OCI-LY3 (cell line): ENCODE results near the gene CNTF.
A peak's percentile ranks its signal among the peaks of the same experiment; 100 is the strongest.

Source experiments
- H2AFZ ChIP-seq: fragments of 200-600, 300-600 bp; shearing (Covaris generic); 2 replicates; pipeline ENCODE4 v1.6.0; 2014; ENCODE audit warnings: antibody characterized with exemption, low read depth, low read length
- H3K27ac ChIP-seq: fragments of 200-600, 300-600 bp; sonication (generic); 2 replicates; pipeline ENCODE4 v1.5.1; 2014; ENCODE audit warnings: mild to moderate bottlenecking, low read length, moderate library complexity, mixed read lengths
- H3K27me3 ChIP-seq: fragments of 200-600, 300-600 bp; sonication (generic); 2 replicates; pipeline ENCODE4 v1.6.1; 2014; ENCODE audit warnings: low read depth, low read length, mixed read lengths
- H3K36me3 ChIP-seq: fragments of 200-600, 300-600 bp; sonication (generic); replicated peaks from 2 replicates; pipeline ENCODE3; 2014; ENCODE audit warnings: low read depth, low read length, mixed read lengths
- H3K4me1 ChIP-seq: fragments of 300-600, 200-600 bp; sonication (generic); 2 replicates; pipeline ENCODE4 v1.6.1; 2014; ENCODE audit warnings: low read length, mixed read lengths
- H3K4me2 ChIP-seq: fragments of 200-600, 300-600 bp; sonication (generic); 2 replicates; pipeline ENCODE4 v1.6.1; 2014; ENCODE audit warnings: low read length, mixed read lengths
- H3K4me3 ChIP-seq: fragments of 300-600, 200-600 bp; sonication (generic); 2 replicates; pipeline ENCODE4 v1.5.1; 2014; ENCODE audit warnings: antibody characterized with exemption, mild to moderate bottlenecking, low read length, moderate library complexity
- H3K79me2 ChIP-seq: fragments of 300-600, 200-600 bp; shearing (Covaris generic); 2 replicates; pipeline ENCODE4 v1.6.1; 2014; ENCODE audit warnings: mild to moderate bottlenecking, low read length, mixed read lengths
- H3K9ac ChIP-seq: fragments of 300-600, 200-600 bp; shearing (Covaris generic); 2 replicates; pipeline ENCODE4 v1.6.0; 2014; ENCODE audit warnings: mild to moderate bottlenecking, low read length, moderate library complexity
- H3K9me3 ChIP-seq: fragments of 200-600, 300-600 bp; shearing (Covaris generic); 2 replicates; pipeline ENCODE4 v1.6.1; 2014; ENCODE audit warnings: low read length, mixed read lengths; ENCODE audit not compliant: insufficient read depth
- H4K20me1 ChIP-seq: fragments of 200-600, 300-600 bp; sonication (generic); 2 replicates; pipeline ENCODE4 v1.6.1; 2016; ENCODE audit warnings: low read length, mixed read lengths; ENCODE audit not compliant: insufficient read depth
- EZH2phosphoT487 ChIP-seq: fragments of 200-600 bp; shearing (Covaris generic); IDR thresholded peaks from 2 replicates; pipeline ENCODE4 v1.6.1; 2018; ENCODE audit warnings: antibody characterized with exemption, mixed run types, low read depth
- TF ChIP-seq, protein P1 (sequence below): fragments of 200-600, 300-600 bp; sonication (generic); IDR thresholded peaks from 2 replicates; pipeline ENCODE4 v1.5.1; 2014; ENCODE audit warnings: antibody characterized with exemption, low read length, low read depth

The CNTF gene

DNA sequence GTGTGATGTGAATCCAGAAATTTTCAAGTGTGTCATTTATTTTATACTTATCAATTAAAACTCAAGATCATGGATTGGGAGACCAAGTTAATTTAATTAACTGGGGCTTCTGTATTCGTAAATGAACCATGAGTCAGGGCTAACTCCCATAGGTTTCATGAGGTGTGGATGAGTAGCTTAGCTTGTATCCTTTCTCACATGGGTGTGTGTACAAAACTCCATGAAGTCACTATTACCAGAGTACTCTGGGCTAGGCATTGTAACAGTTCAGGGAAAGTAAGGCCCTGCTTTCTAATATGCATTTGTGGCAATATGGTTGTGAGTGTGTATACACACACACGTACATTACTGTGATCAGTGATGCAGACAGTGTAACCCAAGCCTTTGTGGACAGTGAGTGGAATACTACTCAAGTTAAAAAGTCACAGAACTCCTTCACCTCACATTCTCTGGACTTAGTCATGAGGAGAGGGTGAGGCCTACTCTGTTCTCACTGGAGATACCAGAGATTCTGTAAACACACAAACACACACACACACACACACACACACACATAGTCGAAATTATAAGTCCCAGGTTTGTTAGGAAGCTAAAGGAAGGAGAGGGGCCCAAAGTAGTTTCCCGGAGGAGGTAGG is 3.5 kb downstream of the CNTF start:
- Histone ChIP-seq H4K20me1 (peaks cover 6% of the 10 kb centered on the region), H3K9ac (no peak overlapping the region), H3K9me3 (no peaks in the 10 kb centered on the region), H3K4me3 (no peak overlapping the region), H3K4me1 (no peaks in the 10 kb centered on the region), H3K36me3 (peaks cover 51% of the 10 kb centered on the region), H3K27ac (no peak overlapping the region), H3K79me2 (no peaks in the 10 kb centered on the region), H3K27me3 (no peaks in the 10 kb centered on the region), H2AFZ (no peak overlapping the region), H3K4me2 (no peak overlapping the region)
- TF ChIP-seq EZH2phosphoT487: no peak
- TF ChIP-seq, protein P1, sequence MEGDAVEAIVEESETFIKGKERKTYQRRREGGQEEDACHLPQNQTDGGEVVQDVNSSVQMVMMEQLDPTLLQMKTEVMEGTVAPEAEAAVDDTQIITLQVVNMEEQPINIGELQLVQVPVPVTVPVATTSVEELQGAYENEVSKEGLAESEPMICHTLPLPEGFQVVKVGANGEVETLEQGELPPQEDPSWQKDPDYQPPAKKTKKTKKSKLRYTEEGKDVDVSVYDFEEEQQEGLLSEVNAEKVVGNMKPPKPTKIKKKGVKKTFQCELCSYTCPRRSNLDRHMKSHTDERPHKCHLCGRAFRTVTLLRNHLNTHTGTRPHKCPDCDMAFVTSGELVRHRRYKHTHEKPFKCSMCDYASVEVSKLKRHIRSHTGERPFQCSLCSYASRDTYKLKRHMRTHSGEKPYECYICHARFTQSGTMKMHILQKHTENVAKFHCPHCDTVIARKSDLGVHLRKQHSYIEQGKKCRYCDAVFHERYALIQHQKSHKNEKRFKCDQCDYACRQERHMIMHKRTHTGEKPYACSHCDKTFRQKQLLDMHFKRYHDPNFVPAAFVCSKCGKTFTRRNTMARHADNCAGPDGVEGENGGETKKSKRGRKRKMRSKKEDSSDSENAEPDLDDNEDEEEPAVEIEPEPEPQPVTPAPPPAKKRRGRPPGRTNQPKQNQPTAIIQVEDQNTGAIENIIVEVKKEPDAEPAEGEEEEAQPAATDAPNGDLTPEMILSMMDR: no peak

DNA sequence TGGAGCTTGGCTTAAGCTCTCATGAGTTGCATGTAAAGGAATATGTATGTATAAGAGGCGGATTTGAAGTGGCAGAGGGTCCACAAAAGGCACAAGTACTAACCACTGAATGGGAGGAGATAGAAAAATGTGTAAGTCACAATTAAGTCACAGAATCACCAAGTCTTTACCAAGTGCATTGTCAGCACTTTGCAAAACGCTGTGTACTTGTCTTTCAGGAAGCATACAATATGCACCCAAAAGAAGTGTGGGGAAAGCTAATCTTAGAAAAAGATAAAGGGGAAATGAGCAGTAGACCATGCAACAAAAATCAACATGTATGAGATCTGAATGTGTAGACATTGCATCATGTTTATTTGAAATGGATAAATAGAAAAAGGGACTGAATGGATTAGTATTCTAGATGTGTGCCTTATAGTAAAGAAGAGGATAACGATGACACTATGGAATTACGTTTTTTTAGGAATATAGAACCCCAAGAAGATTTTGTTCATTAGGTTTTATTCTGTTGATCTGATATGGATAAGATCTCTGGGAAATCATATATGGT is 4.5 kb downstream of the CNTF start:
- Histone ChIP-seq H3K79me2 (no peaks in the 10 kb centered on the region), H3K9me3 (no peaks in the 10 kb centered on the region), H3K27ac (no peak overlapping the region), H4K20me1 (peaks cover 6% of the 10 kb centered on the region), H3K36me3 (peaks cover 50% of the 10 kb centered on the region), H3K9ac (no peak overlapping the region), H3K4me1 (no peaks in the 10 kb centered on the region), H3K27me3 (no peaks in the 10 kb centered on the region), H2AFZ (no peak overlapping the region), H3K4me3 (no peak overlapping the region), H3K4me2 (no peak overlapping the region)
- TF ChIP-seq, protein P1: no peak
- TF ChIP-seq EZH2phosphoT487: no peak

DNA sequence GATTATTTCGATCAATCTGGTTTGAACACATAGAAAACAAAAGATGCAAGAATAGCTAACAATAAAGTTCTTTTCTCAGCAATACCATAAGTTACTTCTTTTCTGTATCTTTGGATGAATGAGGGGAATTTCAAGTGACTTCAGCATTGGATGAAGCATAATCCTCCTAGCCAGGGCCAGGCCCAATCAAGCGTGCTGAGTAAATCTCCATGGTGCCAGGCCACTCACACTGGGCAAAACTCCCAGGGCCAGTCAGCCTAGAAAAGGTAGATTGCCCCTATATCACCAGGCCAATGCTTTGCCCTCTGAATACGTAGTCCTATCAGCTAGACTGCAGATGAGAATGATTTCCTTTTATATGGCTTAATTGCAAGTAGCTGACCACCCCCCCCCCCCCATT is 6.0 kb downstream of the CNTF start:
- peaks cover 35% of the 10 kb centered on the region for H3K36me3 ChIP-seq
- no peaks in the 10 kb centered on the region for H3K9me3 ChIP-seq
- no peak overlapping the region for H2AFZ ChIP-seq
- no peak overlapping the region for H3K9ac ChIP-seq
- TF ChIP-seq, protein P1: no peak
- TF ChIP-seq EZH2phosphoT487: no peak
- no peaks in the 10 kb centered on the region for H3K27me3 ChIP-seq
- no peaks in the 10 kb centered on the region for H3K79me2 ChIP-seq
- H3K4me3 ChIP-seq: no peak overlapping the region
- H4K20me1 ChIP-seq: peaks cover 6% of the 10 kb centered on the region
- H3K27ac ChIP-seq: no peak overlapping the region
- no peaks in the 10 kb centered on the region for H3K4me1 ChIP-seq
- no peak overlapping the region for H3K4me2 ChIP-seq

DNA sequence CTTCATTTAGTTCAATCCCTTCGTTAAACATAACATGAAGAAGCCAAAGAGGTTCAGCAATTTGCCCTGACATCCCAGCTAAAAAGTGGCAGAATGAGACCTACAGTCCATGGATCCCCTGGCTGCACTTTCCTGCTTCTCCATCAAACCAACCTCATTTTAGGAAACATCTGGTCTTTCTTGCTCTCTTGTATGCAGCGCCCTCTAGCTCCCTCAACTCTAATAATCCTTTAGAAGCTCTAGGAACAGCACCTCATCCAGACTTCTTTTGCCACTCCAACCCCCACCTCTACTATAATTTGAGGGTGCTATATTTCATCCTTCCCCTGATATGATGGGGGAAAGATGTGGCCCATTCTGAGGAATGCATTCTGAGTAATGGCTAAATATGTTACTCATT is 7.4 kb downstream of the CNTF start:
- Histone ChIP-seq H3K4me2 (no peak overlapping the region), H3K79me2 (no peaks in the 10 kb centered on the region), H2AFZ (no peak overlapping the region), H3K27me3 (no peaks in the 10 kb centered on the region), H4K20me1 (peaks cover 6% of the 10 kb centered on the region), H3K27ac (no peak overlapping the region), H3K9ac (no peak overlapping the region), H3K36me3 (peaks cover 23% of the 10 kb centered on the region), H3K4me1 (no peaks in the 10 kb centered on the region), H3K9me3 (no peaks in the 10 kb centered on the region), H3K4me3 (no peak overlapping the region)
- TF ChIP-seq, protein P1: peak; percentile 73
- TF ChIP-seq EZH2phosphoT487: no peak
